Activated T-cell treated with anti-CD3 and anti-CD28 coated beads for 48 hours (primary cell): Measurements from ENCODE around the gene PRPS2.

Source experiments
- DNase-seq: peaks from one replicate; pipeline ENCODE4 v3.0.0-alpha.2; 2020; ENCODE audit warnings: low read depth

Gene PRPS2

DNA sequence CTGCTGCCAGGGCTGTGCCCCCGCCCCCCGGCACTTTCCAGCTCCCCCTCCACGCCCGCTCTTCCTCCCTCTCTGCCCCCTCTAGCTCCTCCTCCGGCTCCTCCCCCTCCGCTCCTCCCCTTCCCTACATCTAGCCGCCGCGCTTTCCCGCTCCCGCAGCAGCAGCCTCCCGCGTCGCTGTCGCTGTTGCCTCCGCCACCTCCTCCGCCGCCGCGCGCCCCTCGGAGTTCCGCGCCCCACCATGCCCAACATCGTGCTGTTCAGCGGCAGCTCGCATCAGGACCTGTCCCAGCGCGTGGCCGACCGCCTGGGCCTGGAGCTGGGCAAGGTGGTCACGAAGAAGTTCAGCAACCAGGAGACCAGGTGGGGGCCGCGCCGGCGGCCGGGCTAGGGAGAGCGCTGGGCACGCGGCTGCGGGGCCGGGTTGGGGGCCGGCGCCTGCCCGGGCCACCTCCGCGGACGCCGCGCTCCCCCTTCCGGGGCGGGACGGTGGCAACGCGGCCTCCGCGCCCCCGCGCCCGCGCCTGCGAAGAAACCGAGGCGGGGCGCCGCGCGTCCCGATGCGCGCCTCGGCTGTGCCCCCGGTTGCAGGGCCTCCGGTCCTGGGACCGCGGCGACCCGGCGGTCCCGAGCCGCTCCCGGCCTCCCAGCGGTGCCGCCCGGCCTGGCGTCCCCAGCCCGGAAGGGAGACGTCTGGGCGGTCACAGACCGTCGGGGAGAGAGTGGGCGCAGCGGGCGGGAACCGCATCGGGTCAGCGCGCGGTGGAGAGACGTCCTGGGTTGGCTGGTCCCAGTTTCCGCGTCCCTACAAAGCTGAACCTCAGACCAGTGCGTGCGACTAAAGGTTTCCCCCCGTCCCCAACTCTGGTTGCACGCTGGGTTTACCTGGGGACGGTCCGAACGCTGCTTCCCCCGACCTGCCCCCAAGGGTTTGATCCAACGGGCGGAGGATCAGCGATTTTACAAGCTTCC, at the start of gene PRPS2:
PRPS2 (plus strand) TSS at position 156 of the 972 bp plus-strand sequence; CDS start at position 242, 86 bp downstream.
- DNase-seq = peak; percentile 60

GRCh38 chrX:12741416-12741815, 49.8 kb upstream of the PRPS2 start:
- DNase-seq = no peak

- no peak for DNase-seq
Observed at GRCh38 chrX:12747433-12747832, 43.8 kb upstream of the PRPS2 start.

DNA sequence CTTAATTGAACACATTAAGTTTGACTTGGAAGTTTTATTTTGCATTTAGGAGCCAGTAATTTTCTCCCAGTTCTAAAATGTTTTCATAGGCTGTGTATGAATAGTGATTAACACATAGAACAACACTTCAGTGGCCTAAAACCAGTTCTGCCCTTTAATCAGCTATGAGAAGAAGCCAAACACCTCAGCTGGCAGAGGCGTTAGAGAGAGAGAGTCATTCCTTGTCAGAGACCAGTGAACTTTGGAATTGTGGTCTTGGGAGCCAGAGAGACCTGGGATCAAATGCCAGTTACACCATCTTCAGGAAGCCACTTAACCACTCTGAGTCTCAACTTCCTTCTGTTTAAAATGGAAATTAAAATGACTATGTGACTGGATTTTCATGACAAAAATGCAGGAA, 39.3 kb upstream of the PRPS2 start:
- DNase-seq = no peak

DNA sequence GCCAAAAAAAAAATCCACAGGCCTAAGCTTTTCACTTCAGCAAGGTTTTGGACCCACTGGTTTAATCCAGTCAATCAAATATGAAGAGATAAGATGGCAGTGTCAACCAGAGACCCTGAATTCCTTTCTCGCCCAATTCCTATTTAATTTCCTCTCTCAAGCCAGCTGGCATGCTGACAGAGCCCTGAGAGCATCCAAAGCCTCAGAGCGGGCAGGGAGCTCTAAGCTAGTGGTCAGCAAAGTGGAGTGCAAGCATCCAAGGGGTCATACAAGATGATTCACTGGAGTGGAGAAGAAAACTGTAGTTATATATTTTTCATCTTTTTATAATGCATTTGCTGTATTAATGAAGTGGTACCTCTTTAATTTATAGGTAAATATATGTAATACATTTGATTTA, 37.8 kb upstream of the PRPS2 start:
- no peak for DNase-seq

DNA sequence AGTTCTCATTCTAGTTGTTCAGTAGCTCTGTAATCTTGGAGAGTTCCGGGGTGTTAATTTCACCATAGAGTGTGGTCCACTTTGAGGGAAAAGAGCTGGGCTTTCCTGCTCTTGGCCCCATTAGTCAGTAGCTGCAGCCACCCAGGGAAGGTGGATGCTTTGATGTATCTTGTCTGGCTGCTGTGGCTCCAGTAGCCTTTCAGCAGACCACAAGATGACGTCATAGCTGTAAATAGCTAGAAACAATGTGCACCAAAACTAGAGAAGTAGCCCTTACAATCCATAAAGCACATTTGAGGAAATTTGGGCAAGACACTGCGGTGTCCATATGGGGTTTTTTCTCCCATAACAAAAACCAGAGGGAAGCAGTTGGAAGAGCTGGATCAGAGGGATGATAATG, 32.9 kb upstream of the PRPS2 start:
- DNase-seq = no peak

DNA sequence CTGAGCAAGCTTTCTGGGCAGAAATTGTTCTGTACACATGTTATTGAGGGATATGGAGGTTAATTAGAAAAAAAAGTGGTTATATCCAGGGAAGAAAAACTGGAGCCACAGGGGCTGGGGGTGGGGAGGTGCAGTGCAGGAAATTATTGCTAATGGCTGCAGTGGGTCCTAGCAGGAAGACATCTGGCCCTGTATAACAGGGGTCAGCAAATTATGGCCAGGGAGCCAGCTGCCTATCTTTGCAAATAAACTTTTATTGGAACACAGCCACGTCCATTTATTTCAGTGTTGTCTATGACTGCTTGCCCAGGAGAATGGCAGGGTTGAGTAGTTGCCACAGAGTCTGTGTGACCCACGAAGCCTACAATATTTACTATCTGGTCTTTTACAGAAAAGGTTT, 23.4 kb upstream of the PRPS2 start:
- DNase-seq = no peak

GRCh38 chrX:12768491-12768890, 22.7 kb upstream of the PRPS2 start:
- no peak for DNase-seq

GRCh38 chrX:12770440-12770839, 20.8 kb upstream of the PRPS2 start:
- no peak for DNase-seq

- peak; percentile 63 for DNase-seq
Observed at GRCh38 chrX:12771445-12772069, 19.7 kb upstream of the PRPS2 start.

DNA sequence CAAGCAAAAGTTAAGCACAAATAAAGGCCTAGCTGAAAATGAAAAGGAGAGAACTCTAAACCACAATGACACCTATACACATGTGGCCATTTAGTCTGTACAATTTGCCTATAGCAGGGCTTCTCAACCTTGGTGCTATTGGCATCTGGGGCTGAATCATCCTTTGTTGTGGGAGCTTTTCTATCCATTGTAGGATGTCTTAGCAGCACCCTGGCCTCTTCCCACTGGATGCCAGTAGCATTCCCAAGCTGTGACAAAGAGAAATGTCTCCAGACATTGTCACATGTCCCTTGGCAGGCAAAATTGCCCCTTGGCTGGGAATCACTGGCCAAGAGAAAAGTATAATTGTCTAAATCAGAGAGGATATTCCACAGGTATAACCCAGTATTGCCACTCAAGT, 13.5 kb upstream of the PRPS2 start:
- DNase-seq = no peak

GRCh38 chrX:12779534-12779933, 11.7 kb upstream of the PRPS2 start:
- no peak for DNase-seq

DNA sequence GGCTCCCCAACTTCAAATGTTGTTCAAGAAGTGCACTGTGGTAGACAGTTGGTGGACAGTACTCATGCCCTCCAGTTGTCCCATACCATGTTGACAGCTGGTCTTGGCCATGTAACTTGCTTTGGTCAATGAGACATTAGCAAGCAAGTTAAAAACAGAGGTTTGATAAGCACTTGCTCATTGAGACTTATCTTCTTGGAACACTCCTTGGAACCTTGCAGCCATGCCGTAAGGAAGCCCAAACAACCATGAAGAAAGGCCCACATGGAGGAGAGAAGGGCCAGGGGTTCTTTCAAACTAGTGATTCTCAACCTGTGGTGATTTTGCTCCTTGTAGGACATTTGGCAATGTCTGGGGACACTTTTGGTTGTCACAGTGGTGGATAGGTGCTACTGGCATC, 2.6 kb upstream of the PRPS2 start:
- DNase-seq = no peak

DNA sequence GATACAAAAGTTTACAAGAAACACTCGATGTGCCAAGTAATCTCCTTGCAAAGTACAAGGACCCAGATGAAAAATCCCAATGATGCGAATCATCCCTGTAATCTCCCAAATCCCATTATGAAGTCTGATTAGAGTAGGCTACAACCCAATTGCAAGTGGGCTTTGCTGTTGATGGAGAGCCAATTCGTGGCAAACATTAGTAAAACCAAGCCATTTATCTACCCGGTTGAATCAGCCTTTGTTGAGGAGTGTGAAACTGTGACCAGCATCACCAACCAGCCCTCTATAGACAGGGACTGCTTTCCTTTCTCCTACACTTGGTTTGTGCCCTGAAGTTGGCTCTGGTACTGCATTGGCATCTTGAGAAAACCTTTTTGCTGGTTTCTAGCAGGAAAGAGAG, 1.2 kb upstream of the PRPS2 start:
- DNase-seq = no peak

DNA sequence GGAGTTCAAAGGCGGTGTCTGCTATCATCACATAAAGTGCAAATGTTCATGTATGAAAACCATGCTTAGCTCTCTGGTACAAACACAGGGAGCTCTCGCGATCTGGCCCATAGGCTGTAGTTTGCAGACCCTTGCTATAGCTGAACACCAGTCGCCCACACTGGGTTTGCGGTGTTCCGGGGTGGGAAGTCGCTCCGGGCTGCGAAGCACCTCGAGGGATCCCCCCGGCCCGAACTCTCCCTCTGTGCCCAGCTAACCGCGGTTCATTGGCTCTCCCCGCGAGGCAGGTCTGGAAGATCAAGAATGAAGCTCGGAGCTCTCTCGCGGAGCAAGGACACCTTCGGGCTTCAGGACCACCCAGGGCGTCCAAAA, 341 bp upstream of the PRPS2 start:
- DNase-seq = no peak

DNA sequence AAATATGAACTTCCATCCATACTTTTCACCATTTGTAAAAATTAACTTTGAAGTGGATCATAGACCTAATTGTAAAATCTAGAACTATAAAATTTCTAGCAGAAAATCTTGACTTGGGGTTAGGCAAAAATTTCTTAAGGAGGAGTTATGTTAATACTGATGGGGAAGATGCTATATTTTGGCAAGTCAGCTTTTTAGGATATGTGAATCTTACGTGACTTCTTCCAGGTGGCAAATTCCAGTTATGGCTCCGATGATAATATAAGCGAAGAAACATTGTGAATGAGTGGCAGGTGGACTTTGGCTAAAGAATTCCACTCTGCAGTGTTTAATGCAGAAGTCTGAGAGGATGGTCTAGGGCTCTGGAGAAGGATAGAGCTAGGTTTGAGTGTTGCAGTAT, 1.5 kb downstream of the PRPS2 start:
- DNase-seq = no peak

DNA sequence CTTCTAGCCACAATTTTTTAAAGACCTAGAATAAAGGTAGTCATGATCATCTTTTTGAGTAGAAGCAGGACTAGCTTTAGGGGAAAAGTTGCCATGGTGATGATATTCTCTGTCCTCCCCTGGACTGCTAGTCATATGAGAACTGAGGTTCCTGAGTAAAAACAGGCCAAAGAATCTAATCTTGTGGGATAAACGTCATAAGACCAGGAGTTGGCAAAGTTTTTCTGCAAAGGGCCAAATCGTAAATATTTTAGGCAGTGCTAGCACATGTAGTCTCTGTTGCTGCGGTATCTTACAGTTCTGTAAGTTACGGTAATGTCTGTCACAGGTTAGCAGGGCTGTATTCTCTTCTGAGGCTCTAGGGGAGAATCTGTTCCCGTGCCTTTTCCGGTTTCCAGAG, 3.4 kb downstream of the PRPS2 start:
- no peak for DNase-seq

DNA sequence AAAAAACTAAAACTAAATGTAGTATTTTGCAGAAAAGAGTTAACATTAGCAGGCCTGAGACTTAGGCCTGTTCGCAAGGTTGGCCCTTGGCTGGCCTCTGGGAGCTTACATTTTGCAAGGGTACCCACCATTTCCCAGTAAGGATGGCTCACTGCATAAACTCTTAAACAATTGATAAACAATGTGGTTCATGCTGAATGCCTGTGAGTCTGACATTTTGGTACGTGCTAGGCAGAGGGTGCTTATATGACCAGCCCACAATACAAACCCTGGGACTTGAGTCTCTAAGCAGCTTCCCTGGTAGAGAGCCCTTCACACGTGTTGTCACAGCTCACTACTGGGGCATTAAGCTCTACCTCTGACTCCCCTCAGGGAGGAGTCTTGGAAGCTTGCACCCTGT, 7.4 kb downstream of the PRPS2 start:
- no peak for DNase-seq

- no peak for DNase-seq
Observed at GRCh38 chrX:12799118-12799517, 7.9 kb downstream of the PRPS2 start.

- DNase-seq = no peak
Observed at GRCh38 chrX:12802741-12803140, 11.5 kb downstream of the PRPS2 start.

DNA sequence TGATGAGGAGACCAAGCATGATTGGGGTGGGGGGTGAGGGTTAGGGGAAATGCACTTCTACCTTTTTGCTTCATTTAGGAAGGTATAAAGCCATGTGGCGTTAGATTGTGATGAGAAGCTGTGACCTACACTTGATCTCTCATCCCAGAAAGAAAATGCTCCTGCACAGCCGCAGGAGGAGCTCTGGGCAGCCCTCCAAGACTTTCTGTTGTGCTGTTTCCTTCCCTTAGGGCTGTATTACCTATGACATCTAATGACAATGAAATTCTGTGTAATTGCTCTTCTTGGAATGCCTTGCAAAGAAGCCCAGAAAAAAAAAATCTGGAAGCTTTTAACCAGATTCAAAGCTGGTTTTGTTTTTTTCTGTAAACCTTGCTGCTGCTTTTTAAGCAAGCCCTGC, 13.4 kb downstream of the PRPS2 start:
- DNase-seq = no peak

GRCh38 chrX:12805333-12805732, 14.1 kb downstream of the PRPS2 start:
- DNase-seq = no peak

GRCh38 chrX:12811658-12812057, 20.4 kb downstream of the PRPS2 start:
- DNase-seq = no peak

DNA sequence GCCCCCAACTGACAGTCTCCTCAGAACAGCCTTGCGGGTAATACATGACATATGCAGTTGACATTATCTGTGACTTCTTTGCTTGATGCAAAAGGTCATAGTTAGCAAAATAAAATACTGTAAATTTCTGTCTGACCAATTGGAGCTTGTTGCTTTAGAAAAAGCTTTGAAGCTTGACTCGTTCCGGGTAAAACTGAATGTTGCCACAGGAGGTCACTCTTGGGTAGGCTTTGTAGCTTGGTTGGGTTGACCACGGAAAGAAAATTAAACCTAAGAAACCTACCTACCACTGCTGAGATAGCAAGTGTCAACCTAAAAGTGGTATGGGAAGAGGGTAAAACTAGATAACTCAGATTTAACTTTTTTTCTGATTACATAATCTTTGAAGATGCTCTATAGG, 23.2 kb downstream of the PRPS2 start:
- no peak for DNase-seq
